A549 (cell line): ENCODE results near the gene KIAA0513. TPM values are rescaled to one million over a fixed set of nuclear protein-coding genes. Genes with fewer than 3 reads are reported as not detected.

Source experiments
- ATAC-seq, 2 experiments: fragments of 200-7000 bp in 1 of 2; fragments of >200 bp in 1 of 2; cut with Nextera tagmentation in 1 of 2; cut with Tn5 transposase in 1 of 2; 3 replicates each; pipeline versions ENCODE4 v1.8.0 to v1.9.1; 2018 to 2020; ENCODE audit warnings: mild to moderate bottlenecking in 1 of 2, moderate library complexity in 1 of 2
- CTCF ChIA-PET: fragments of 300-600 bp; sonication (Branson Sonifier 250); formaldehyde crosslinking; extraction: SDS; loops from one replicate; lab custom pipeline; 2021; ENCODE audit warnings: antibody characterized with exemption, inconsistent platforms; lab: Yijun Ruan, JAX
- POLR2A ChIA-PET: fragments of 350-600 bp; formaldehyde crosslinking; extraction: SDS; loops from one replicate; lab custom pipeline; 2021; ENCODE audit warnings: antibody characterized with exemption, inconsistent platforms; lab: Yijun Ruan, JAX
- DNase-seq, 2 experiments: peaks; one replicate each; pipeline versions ENCODE4 v3.0.0 to v3.0.0-alpha.2; 2011 to 2016; ENCODE audit warnings: low read depth in 1 of 2, low spot score in 1 of 2
- FAIRE-seq: peaks from 2 replicates; lab custom pipeline; 2011; peaks lifted over from hg19 to GRCh38; lab: Jason Lieb, UNC
- H3K27ac ChIP-seq, 2 experiments: fragments of >200 bp; sonication (Bioruptor Twin); formaldehyde crosslinking; 3 replicates each; pipeline ENCODE4 v1.5.1; 2016 to 2017
- H3K4me1 ChIP-seq: fragments of >200 bp; sonication (Bioruptor Twin); formaldehyde crosslinking; 3 replicates; pipeline ENCODE4 v1.6.1; 2016
- H3K4me2 ChIP-seq: fragments of >200 bp; sonication (Bioruptor Twin); formaldehyde crosslinking; 3 replicates; pipeline ENCODE4 v1.6.1; 2016
- H3K4me3 ChIP-seq: fragments of >200 bp; sonication (Bioruptor Twin); formaldehyde crosslinking; 3 replicates; pipeline ENCODE4 v1.5.1; 2016
- H3K9me3 ChIP-seq: fragments of >200 bp; sonication (Bioruptor Twin); formaldehyde crosslinking; 3 replicates; pipeline ENCODE4 v1.6.1; 2016
- CBX2 ChIP-seq: fragments of 200-600 bp; sonication (generic); IDR thresholded peaks from 2 replicates; pipeline ENCODE4 v1.6.1; 2016; ENCODE audit warnings: low read depth, mild to moderate bottlenecking, borderline replicate concordance
- CBX8 ChIP-seq: fragments of 200-600 bp; sonication (generic); IDR thresholded peaks from 2 replicates; pipeline ENCODE4 v1.6.1; 2016
- CHD4 ChIP-seq: fragments of 200-600 bp; sonication (generic); IDR thresholded peaks from 2 replicates; pipeline ENCODE4 v1.6.1; 2016; ENCODE audit warnings: antibody characterized with exemption, mild to moderate bottlenecking, borderline replicate concordance
- EHF ChIP-seq: fragments of 250-450 bp; sonication (Bioruptor Pico); IDR thresholded peaks from 2 replicates; pipeline ENCODE4 v1.5.0; 2020; ENCODE audit warnings: mild to moderate bottlenecking
- JUNB ChIP-seq: fragments of >200 bp; sonication (Bioruptor Twin); formaldehyde crosslinking; IDR thresholded peaks from 2 replicates; pipeline ENCODE4 v1.6.1; 2016
- MAZ ChIP-seq: fragments of 150-350 bp; IDR thresholded peaks from 2 replicates; pipeline ENCODE4 v1.6.1; 2014; ENCODE audit warnings: antibody characterized with exemption, low read depth, low read length, borderline replicate concordance
- NFE2L2 ChIP-seq: fragments of 150-350 bp; conservative IDR thresholded peaks from 2 replicates; pipeline ENCODE4 v1.6.1; 2014; ENCODE audit warnings: low read length
- NPAS2 ChIP-seq: fragments of 250-450 bp; sonication (Bioruptor Pico); IDR thresholded peaks from 2 replicates; pipeline ENCODE4 v1.8.0; 2022; ENCODE audit warnings: mild to moderate bottlenecking, moderate library complexity, borderline replicate concordance
- POLR2AphosphoS2 ChIP-seq: conservative IDR thresholded peaks from 2 replicates; pipeline ENCODE4 v1.6.1; 2012; ENCODE audit warnings: low read length, improper control_type of control experiment, inconsistent platforms
- TP53 ChIP-seq: fragments of 250-450 bp; sonication (Bioruptor Pico); IDR thresholded peaks from 2 replicates; pipeline ENCODE4 v1.5.0; 2021; ENCODE audit warnings: mild to moderate bottlenecking, moderate library complexity
- ZFP36 ChIP-seq: fragments of 450-650 bp; IDR thresholded peaks from 2 replicates; pipeline ENCODE4 v1.6.1; 2014; ENCODE audit warnings: borderline replicate concordance; ENCODE audit not compliant: partially characterized antibody
- ZNF302 ChIP-seq: fragments of 250-450 bp; sonication (Bioruptor Pico); IDR thresholded peaks from 2 replicates; pipeline ENCODE4 v1.9.0; 2021; ENCODE audit warnings: inconsistent platforms, mild to moderate bottlenecking, moderate library complexity
- WGBS: methylation state at CpG from one replicate; pipeline ENCODE4 v1.1.6; 2017; ENCODE audit errors: missing lambda C conversion rate; 5-methylcytosine and 5-hydroxymethylcytosine counted together
- polyA plus RNA-seq, 4 experiments: library from polyadenylated mRNA; depleted of rRNA in 3 of 4; stranded (reverse); fragments of >200 nt; fragmentation: RNase III in 1 of 4; extraction: RNeasy Plus Mini Kit Qiagen cat#74134 plus additional on column Dnase treatment in 1 of 4; gene quantifications; 2 replicates in 3 of 4; 3 replicates in 1 of 4; pipeline ENCODE4 v1.2.3, GENCODE V29; 2011 to 2017
- TF ChIP-seq, protein P1 (sequence below): fragments of 250-450 bp; sonication (Bioruptor Pico); IDR thresholded peaks from 2 replicates; pipeline ENCODE4 v1.5.0; 2021; ENCODE audit warnings: mild to moderate bottlenecking, moderate library complexity, borderline replicate concordance
- TF ChIP-seq, protein P2 (sequence below): IDR thresholded peaks from 2 replicates; pipeline ENCODE4 v1.6.1; 2012; ENCODE audit warnings: low read depth, borderline replicate concordance
- TF ChIP-seq, protein P3 (sequence below): fragments of >200 bp; sonication (Bioruptor Twin); formaldehyde crosslinking; IDR thresholded peaks from 3 replicates; pipeline ENCODE4 v1.6.1; 2016
- TF ChIP-seq, protein P4 (sequence below): IDR thresholded peaks from 2 replicates; pipeline ENCODE4 v1.6.1; 2012
- TF ChIP-seq, protein P5 (sequence below): fragments of 200-600 bp; sonication (generic); IDR thresholded peaks from 2 replicates; pipeline ENCODE4 v1.6.1; 2016; ENCODE audit warnings: antibody characterized with exemption, mild to moderate bottlenecking, moderate library complexity

The KIAA0513 gene
- polyA plus RNA-seq, 2 of the 4 experiments (the other 2 are of a cell fraction) = 1.8 TPM

DNA sequence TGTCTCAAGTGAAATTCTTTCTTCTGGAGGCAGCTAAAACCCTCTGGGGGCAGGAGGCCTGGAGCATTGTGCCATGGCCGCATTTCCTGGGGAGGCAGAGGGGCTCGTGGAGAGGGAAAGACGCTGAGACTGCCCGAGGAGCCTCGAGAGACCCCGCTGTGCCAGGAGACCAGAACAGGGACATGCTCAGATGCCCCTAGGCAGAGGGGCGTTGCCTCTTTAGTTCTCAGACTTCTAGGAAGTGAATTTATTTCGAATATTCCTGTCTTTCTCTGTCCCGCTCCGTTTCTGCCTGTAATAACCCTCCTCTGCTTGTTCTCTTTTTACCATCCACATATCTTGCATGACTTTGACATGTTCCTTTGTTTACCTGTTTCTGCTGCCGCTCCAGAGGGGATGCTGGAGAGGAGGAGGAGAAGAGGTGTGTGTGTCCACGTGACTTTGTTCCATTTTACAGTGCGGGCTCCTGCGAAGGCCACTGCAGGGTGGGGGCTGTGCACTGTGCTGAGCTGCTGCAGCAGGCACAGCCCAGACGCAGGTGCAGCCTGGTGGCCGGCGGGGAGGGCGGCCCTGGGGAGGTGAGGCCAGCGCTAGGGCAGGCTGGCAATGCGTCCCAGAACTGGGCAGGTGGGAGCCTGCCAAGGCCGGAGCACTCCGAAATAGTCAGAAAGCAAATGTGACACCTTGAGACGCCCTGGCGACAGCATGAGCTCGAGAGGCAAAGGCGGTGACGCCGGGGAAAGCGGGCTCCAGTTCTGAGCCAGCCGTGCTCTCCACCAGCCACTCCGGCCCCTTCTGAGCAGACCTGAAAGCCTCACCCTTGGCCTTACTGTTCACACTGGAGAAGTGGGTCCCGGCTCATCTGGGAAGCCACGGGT lies 54.8 kb downstream of the KIAA0513 start:
- Histone ChIP-seq H3K9me3 (no peaks in the 10 kb centered on the region), H3K27ac (no peak overlapping the region), H3K4me1 (peaks cover 4% of the 10 kb centered on the region; the same call in 2 of the 3 replicates), H3K4me3 (no peak overlapping the region), H3K4me2 (no peak overlapping the region)
- 71% methylated on average over 32 of the region's 33 CpGs for WGBS
- no peak for TF ChIP-seq TP53 (CRISPR knock-in tag)
- TF ChIP-seq JUNB = no peak
- no peak for TF ChIP-seq ZFP36
- TF ChIP-seq CHD4 = no peak
- TF ChIP-seq EHF (CRISPR knock-in tag) = no peak
- no peak for TF ChIP-seq CBX2
- TF ChIP-seq, protein P1, sequence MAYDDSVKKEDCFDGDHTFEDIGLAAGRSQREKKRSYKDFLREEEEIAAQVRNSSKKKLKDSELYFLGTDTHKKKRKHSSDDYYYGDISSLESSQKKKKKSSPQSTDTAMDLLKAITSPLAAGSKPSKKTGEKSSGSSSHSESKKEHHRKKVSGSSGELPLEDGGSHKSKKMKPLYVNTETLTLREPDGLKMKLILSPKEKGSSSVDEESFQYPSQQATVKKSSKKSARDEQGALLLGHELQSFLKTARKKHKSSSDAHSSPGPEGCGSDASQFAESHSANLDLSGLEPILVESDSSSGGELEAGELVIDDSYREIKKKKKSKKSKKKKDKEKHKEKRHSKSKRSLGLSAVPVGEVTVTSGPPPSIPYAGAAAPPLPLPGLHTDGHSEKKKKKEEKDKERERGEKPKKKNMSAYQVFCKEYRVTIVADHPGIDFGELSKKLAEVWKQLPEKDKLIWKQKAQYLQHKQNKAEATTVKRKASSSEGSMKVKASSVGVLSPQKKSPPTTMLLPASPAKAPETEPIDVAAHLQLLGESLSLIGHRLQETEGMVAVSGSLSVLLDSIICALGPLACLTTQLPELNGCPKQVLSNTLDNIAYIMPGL = no peak
- TF ChIP-seq, protein P2, sequence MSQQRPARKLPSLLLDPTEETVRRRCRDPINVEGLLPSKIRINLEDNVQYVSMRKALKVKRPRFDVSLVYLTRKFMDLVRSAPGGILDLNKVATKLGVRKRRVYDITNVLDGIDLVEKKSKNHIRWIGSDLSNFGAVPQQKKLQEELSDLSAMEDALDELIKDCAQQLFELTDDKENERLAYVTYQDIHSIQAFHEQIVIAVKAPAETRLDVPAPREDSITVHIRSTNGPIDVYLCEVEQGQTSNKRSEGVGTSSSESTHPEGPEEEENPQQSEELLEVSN = no peak
- TF ChIP-seq NFE2L2 = no peak
- TF ChIP-seq, protein P3, sequence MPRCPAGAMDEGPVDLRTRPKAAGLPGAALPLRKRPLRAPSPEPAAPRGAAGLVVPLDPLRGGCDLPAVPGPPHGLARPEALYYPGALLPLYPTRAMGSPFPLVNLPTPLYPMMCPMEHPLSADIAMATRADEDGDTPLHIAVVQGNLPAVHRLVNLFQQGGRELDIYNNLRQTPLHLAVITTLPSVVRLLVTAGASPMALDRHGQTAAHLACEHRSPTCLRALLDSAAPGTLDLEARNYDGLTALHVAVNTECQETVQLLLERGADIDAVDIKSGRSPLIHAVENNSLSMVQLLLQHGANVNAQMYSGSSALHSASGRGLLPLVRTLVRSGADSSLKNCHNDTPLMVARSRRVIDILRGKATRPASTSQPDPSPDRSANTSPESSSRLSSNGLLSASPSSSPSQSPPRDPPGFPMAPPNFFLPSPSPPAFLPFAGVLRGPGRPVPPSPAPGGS = no peak
- no peak for TF ChIP-seq POLR2AphosphoS2
- no peak for TF ChIP-seq NPAS2 (CRISPR knock-in tag)
- TF ChIP-seq, protein P4, sequence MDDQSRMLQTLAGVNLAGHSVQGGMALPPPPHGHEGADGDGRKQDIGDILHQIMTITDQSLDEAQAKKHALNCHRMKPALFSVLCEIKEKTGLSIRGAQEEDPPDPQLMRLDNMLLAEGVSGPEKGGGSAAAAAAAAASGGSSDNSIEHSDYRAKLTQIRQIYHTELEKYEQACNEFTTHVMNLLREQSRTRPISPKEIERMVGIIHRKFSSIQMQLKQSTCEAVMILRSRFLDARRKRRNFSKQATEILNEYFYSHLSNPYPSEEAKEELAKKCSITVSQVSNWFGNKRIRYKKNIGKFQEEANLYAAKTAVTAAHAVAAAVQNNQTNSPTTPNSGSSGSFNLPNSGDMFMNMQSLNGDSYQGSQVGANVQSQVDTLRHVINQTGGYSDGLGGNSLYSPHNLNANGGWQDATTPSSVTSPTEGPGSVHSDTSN = no peak
- TF ChIP-seq, protein P5, sequence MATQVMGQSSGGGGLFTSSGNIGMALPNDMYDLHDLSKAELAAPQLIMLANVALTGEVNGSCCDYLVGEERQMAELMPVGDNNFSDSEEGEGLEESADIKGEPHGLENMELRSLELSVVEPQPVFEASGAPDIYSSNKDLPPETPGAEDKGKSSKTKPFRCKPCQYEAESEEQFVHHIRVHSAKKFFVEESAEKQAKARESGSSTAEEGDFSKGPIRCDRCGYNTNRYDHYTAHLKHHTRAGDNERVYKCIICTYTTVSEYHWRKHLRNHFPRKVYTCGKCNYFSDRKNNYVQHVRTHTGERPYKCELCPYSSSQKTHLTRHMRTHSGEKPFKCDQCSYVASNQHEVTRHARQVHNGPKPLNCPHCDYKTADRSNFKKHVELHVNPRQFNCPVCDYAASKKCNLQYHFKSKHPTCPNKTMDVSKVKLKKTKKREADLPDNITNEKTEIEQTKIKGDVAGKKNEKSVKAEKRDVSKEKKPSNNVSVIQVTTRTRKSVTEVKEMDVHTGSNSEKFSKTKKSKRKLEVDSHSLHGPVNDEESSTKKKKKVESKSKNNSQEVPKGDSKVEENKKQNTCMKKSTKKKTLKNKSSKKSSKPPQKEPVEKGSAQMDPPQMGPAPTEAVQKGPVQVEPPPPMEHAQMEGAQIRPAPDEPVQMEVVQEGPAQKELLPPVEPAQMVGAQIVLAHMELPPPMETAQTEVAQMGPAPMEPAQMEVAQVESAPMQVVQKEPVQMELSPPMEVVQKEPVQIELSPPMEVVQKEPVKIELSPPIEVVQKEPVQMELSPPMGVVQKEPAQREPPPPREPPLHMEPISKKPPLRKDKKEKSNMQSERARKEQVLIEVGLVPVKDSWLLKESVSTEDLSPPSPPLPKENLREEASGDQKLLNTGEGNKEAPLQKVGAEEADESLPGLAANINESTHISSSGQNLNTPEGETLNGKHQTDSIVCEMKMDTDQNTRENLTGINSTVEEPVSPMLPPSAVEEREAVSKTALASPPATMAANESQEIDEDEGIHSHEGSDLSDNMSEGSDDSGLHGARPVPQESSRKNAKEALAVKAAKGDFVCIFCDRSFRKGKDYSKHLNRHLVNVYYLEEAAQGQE = no peak
- no peak for TF ChIP-seq CBX8
- TF ChIP-seq MAZ = no peak
- TF ChIP-seq ZNF302 (CRISPR knock-in tag) = no peak
- ATAC-seq (no peak), FAIRE-seq (no peak), DNase-seq (no peak)
- CTCF ChIA-PET = interaction anchor here (1.3 to 1.6 kb wide), 2 partner anchors 9 to 21 kb away, joined by 3 read pairs; no protein-coding TSS in a partner anchor
- POLR2A ChIA-PET = no interaction called here
